ENCODE measurements around the gene PCSK9. TPM values are rescaled to one million over a fixed set of nuclear protein-coding genes. Genes with fewer than 3 reads are reported as not detected.

Gene PCSK9
- total RNA-seq, 1 donor from 2014 or later: 6.8 TPM

DNA sequence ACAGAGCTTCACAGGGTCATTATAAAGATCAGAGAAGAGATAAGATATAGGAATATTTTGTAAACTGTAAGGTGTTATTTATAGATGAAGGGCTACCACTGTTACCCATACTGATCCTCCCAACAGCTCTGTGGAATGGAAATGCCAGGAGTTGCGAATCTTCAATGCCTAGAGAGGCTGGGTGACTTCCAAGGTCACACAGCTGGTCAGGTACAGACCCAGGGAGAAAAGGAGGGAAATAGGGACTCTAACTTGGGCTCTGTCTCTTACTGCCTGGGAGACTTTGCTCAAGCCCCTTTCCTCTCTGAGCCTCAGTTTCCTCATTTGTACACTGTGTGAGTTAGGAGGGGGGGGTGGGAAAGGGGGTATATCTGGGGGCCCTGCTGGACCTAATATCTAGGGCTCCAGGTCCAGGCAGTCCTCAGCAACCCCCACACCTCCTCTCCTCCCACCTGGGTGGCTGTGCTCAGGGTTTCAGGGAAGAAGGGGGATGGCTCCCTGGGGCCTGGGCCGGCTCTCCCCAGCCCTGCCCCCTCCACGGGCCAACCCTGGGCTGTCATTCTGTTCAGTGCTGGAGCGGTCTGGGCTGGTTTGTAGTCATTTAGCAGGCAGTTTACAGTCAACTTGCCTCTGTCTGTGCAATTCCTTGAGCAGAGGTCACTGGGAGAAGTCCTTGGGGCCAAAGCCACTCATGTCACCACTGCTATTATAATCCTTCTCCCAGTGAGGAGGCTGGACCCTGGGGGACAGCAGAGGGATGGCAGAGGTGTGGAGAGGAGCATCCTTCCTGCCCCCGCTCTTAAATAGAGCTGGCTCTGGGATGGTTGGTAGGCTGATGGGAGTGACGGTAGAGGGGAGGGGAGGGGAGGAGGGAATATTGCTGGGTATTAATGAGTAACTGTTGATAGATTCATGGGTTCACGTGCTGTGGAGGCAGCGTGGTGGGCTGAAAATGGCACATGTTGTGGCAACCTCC, 39.0 kb upstream of the PCSK9 start:
- TF ChIP-seq, protein P1, sequence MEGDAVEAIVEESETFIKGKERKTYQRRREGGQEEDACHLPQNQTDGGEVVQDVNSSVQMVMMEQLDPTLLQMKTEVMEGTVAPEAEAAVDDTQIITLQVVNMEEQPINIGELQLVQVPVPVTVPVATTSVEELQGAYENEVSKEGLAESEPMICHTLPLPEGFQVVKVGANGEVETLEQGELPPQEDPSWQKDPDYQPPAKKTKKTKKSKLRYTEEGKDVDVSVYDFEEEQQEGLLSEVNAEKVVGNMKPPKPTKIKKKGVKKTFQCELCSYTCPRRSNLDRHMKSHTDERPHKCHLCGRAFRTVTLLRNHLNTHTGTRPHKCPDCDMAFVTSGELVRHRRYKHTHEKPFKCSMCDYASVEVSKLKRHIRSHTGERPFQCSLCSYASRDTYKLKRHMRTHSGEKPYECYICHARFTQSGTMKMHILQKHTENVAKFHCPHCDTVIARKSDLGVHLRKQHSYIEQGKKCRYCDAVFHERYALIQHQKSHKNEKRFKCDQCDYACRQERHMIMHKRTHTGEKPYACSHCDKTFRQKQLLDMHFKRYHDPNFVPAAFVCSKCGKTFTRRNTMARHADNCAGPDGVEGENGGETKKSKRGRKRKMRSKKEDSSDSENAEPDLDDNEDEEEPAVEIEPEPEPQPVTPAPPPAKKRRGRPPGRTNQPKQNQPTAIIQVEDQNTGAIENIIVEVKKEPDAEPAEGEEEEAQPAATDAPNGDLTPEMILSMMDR (IDR thresholded peaks at IDR 0.05; ENCODE audit: unreplicated experiment): no peak
- no peaks in the 10 kb centered on the region for H3K9me3 Mint-ChIP-seq (ENCODE audit: unreplicated experiment)
- H3K27ac Mint-ChIP-seq (ENCODE audit: unreplicated experiment): no peak overlapping the region
- no peak overlapping the region for H3K4me3 Mint-ChIP-seq (ENCODE audit: unreplicated experiment)
- peaks cover 17% of the 10 kb centered on the region for H3K4me1 Mint-ChIP-seq (ENCODE audit: unreplicated experiment)
- DNase-seq (ENCODE audit: low spot score): no peak
- H3K36me3 Mint-ChIP-seq (ENCODE audit: low read depth, unreplicated experiment): no peaks in the 10 kb centered on the region
- peaks cover 15% of the 10 kb centered on the region for H3K27me3 Mint-ChIP-seq (ENCODE audit: unreplicated experiment)

DNA sequence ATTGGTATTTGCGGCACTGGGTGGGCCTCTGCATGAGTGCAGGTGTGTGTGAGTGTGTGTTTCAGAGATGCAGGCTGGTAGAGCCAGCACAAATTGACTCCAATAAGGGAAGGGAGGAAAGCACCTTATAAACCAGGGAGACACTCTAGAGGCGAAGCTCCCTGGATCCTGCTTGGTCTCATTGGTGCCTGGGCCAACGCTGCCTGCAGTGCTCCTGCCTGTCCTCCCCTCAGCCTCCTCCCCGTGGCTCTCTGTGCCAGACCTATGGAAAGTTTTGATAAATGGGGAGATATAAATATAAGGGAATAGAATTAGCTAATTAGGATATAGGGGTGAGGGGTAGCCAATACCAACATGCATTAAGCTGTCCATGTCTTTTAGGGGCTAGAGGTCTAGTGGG, 38.0 kb upstream of the PCSK9 start:
- H3K27me3 Mint-ChIP-seq (ENCODE audit: unreplicated experiment): peaks cover 14% of the 10 kb centered on the region
- no peak overlapping the region for H3K27ac Mint-ChIP-seq (ENCODE audit: unreplicated experiment)
- no peak for DNase-seq (ENCODE audit: low spot score)
- H3K4me1 Mint-ChIP-seq (ENCODE audit: unreplicated experiment): peaks cover 11% of the 10 kb centered on the region
- TF ChIP-seq, protein P1 (IDR thresholded peaks at IDR 0.05; ENCODE audit: unreplicated experiment): no peak
- H3K4me3 Mint-ChIP-seq (ENCODE audit: unreplicated experiment): no peak overlapping the region
- H3K9me3 Mint-ChIP-seq (ENCODE audit: unreplicated experiment): no peaks in the 10 kb centered on the region
- H3K36me3 Mint-ChIP-seq (ENCODE audit: low read depth, unreplicated experiment): no peaks in the 10 kb centered on the region

DNA sequence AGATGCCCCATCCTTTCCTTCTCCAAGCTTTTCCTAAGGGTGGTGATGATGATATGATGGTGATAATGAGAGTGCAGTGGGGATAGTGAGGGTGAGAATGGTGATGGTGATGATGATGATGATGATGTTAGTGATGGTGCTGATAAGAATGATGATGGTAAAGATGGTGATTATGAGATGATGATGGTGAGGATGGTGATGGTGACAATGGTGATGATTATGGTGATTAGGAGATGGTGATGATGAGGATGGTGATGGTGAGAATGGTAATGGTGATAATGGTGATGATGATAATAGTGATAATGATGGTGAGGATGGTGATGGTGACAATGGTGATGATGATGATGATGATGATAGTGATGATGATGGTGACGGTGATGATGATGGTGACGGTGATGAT, 36.7 kb upstream of the PCSK9 start:
- no peak for DNase-seq (ENCODE audit: low spot score)
- Mint-ChIP-seq H3K27me3 (ENCODE audit: unreplicated experiment) (peaks cover 10% of the 10 kb centered on the region), H3K4me1 (ENCODE audit: unreplicated experiment) (peaks cover 2% of the 10 kb centered on the region), H3K9me3 (ENCODE audit: unreplicated experiment) (no peaks in the 10 kb centered on the region), H3K27ac (ENCODE audit: unreplicated experiment) (no peak overlapping the region), H3K4me3 (ENCODE audit: unreplicated experiment) (no peak overlapping the region), H3K36me3 (ENCODE audit: low read depth, unreplicated experiment) (no peaks in the 10 kb centered on the region)
- TF ChIP-seq, protein P1 (IDR thresholded peaks at IDR 0.05; ENCODE audit: unreplicated experiment): no peak

DNA sequence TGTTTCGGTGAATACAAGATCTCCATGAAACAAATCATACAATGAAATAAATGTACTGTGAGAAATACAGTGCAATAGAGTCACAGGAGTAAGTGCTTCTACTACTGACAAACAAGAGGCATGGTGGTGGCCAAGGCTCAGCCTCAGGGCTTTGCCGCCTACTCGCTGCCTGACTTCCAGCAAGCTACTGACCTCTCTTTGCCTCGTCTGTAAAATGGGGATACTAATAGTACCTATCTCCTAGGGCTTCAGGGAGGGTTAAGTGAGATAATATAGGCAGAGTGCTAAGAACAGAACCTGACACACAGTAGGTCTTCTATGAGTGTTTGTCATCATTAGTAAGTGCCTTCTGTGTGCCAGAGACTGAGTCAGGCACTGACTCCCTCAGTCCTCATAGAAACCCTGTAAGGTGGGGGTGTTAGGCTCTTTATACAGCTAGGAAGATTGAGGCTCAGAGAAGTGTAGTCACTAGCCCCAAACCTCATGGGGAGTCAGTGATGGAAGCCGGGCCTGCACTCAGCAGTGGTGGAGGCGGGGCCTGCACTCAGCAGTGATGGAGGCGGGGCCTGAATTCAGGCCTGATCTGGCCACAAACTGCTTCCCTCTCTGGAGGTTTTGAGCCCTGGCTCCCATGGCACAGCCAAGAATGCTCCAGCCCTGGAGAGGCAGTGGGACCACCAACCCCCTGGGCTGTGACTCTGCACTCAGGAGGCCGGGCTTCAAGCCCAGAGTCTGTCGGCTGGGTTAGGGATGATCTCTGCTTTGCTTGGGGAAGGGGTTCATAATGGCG, 33.8 kb upstream of the PCSK9 start:
- peaks cover 2% of the 10 kb centered on the region for H3K27me3 Mint-ChIP-seq (ENCODE audit: unreplicated experiment)
- no peak for DNase-seq (ENCODE audit: low spot score)
- H3K4me1 Mint-ChIP-seq (ENCODE audit: unreplicated experiment): no peaks in the 10 kb centered on the region

More for the DNA sequence above, 33.8 kb upstream of the PCSK9 start:
- Mint-ChIP-seq H3K36me3 (ENCODE audit: low read depth, unreplicated experiment) (peaks cover 4% of the 10 kb centered on the region), H3K4me3 (ENCODE audit: unreplicated experiment) (no peak overlapping the region), H3K27ac (ENCODE audit: unreplicated experiment) (no peak overlapping the region), H3K9me3 (ENCODE audit: unreplicated experiment) (peaks cover 6% of the 10 kb centered on the region)
- TF ChIP-seq, protein P1 (IDR thresholded peaks at IDR 0.05; ENCODE audit: unreplicated experiment): no peak
